ENCODE measurements around the gene KIF6.

Gene KIF6

GRCh38 chr6:39350723-39351505, 374.3 kb downstream of the KIF6 start (continued):
- TF ChIP-seq ZNF266 (tag by site-specific recombination; IDR thresholded peaks at IDR 0.05; ENCODE audit: low read depth) (no peak), ZEB2 (tag by site-specific recombination; IDR thresholded peaks at IDR 0.05) (no peak), ZNF580 (tag by site-specific recombination; IDR thresholded peaks at IDR 0.05) (no peak), ZSCAN23 (tag by site-specific recombination; IDR thresholded peaks at IDR 0.05) (no peak), ZNF639 (tag by site-specific recombination; IDR thresholded peaks at IDR 0.05) (no peak), KLF1 (tag by site-specific recombination; IDR thresholded peaks at IDR 0.05) (no peak)

GRCh38 chr6:39348740-39349139, 376.5 kb downstream of the KIF6 start:
- CTCF ChIA-PET, result interaction anchor here (0.6 to 3.0 kb wide), 13 partner anchors 9 to 1717 kb away, joined by 3 to 15 read pairs (median 4); no protein-coding TSS in a partner anchor
- POLR2A ChIA-PET, result no interaction called here
- H3K9me3 ChIP-seq (ENCODE audit: control insufficient read depth, insufficient read depth, low read depth, low read length), result no peaks in the 10 kb centered on the region
- no peaks in the 10 kb centered on the region for H3K36me3 ChIP-seq (ENCODE audit: control insufficient read depth in 2 of 2, insufficient read depth in 1 of 2, low read length in 2 of 2)
- no peak overlapping the region for H3K4me3 ChIP-seq (ENCODE audit: low read depth, low read length)
- no peaks in the 10 kb centered on the region for H3K4me1 ChIP-seq (ENCODE audit: control insufficient read depth, insufficient read depth, low read length)
- no peak overlapping the region for H3K27ac ChIP-seq (ENCODE audit: extremely low read depth, low read depth, low read length)
- TF ChIP-seq ZNF580 (tag by site-specific recombination; IDR thresholded peaks at IDR 0.05) (no peak), ZNF645 (tag by site-specific recombination; IDR thresholded peaks at IDR 0.05) (no peak), ZNF571 (tag by site-specific recombination; IDR thresholded peaks at IDR 0.05) (no peak), MYNN (tag by site-specific recombination; IDR thresholded peaks at IDR 0.05; ENCODE audit: borderline replicate concordance) (no peak), ZNF548 (tag by site-specific recombination; IDR thresholded peaks at IDR 0.05) (no peak), ZNF211 (tag by site-specific recombination; IDR thresholded peaks at IDR 0.05; ENCODE audit: low read depth) (no peak), ZXDB (tag by site-specific recombination; IDR thresholded peaks at IDR 0.05) (no peak), ZNF10 (tag by site-specific recombination; IDR thresholded peaks at IDR 0.05) (no peak), ZNF114 (tag by site-specific recombination; IDR thresholded peaks at IDR 0.05) (no peak), SP3 (tag by site-specific recombination; IDR thresholded peaks at IDR 0.05) (no peak), ZNF561 (tag by site-specific recombination; IDR thresholded peaks at IDR 0.05; ENCODE audit: borderline replicate concordance) (no peak), ZNF248 (tag by site-specific recombination; IDR thresholded peaks at IDR 0.05) (no peak), CTCF (tag by site-specific recombination; IDR thresholded peaks at IDR 0.05) (no peak), ZNF133 (tag by site-specific recombination; IDR thresholded peaks at IDR 0.05) (no peak)
